A673 (cell line): ENCODE data around the gene SMAD6.

Experiments used
- CTCF ChIP-seq: fragments of 300-800, 200-600 bp; sonication (generic); conservative IDR thresholded peaks from 2 replicates; pipeline ENCODE4 v1.5.1; 2017; ENCODE audit warnings: low read depth, mild to moderate bottlenecking, antibody characterized with exemption, low read length, moderate library complexity, mixed read lengths
- EZH2 ChIP-seq: fragments of 200-600 bp; sonication (generic); IDR thresholded peaks from 2 replicates; pipeline ENCODE4 v1.6.1; 2017; ENCODE audit warnings: borderline replicate concordance, low read depth, mild to moderate bottlenecking, mixed read lengths, antibody characterized with exemption, low read length; ENCODE audit not compliant: poor library complexity, severe bottlenecking

- no peak for TF ChIP-seq CTCF
- no peak for TF ChIP-seq EZH2
Observed at GRCh38 chr15:66740802-66741201, 38.8 kb downstream of the SMAD6 start.
